Psoas muscle (tissue), 8 donors: ENCODE measurements around the gene ERP27. TPM values are rescaled to one million over a fixed set of nuclear protein-coding genes. Genes with fewer than 3 reads are reported as not detected.

Experiments
- ATAC-seq, 4 donors: fragments of 200-7000 bp; cut with Tn5 transposase; one replicate each; pipeline ENCODE4 v1.9.1; 2020; ENCODE audit warnings: moderate library complexity in 3 of 4, mild to moderate bottlenecking in 2 of 4
- DNase-seq, 2 donors: peaks; one replicate each; pipeline ENCODE4 v3.0.0-alpha.2; 2020
- H3K27ac ChIP-seq: fragments of 200-600 bp; one replicate; pipeline ENCODE4 v1.8.0; 2022
- H3K27me3 ChIP-seq, 3 donors: fragments of 200-600 bp in 1 of 3; one replicate each; pipeline versions ENCODE4 v1.6.1 to v1.8.0; 2013 to 2022; ENCODE audit warnings: low read length in 2 of 3, mild to moderate bottlenecking in 2 of 3, moderate library complexity in 1 of 3; ENCODE audit not compliant: insufficient read depth in 3 of 3
- H3K36me3 ChIP-seq, 2 donors: fragments of 200-600 bp in 1 of 2; one replicate each; pipeline versions ENCODE4 v1.6.1 to v1.8.0; 2013 to 2022; ENCODE audit warnings: low read depth in 1 of 2, mild to moderate bottlenecking in 1 of 2, moderate library complexity in 1 of 2; ENCODE audit not compliant: insufficient read depth in 1 of 2
- H3K4me1 ChIP-seq: fragments of 200-600 bp; one replicate; pipeline ENCODE4 v1.8.0; 2022
- H3K4me3 ChIP-seq: fragments of 200-600 bp; one replicate; pipeline ENCODE4 v1.8.0; 2022; ENCODE audit warnings: mild to moderate bottlenecking
- H3K9me3 ChIP-seq: fragments of 200-600 bp; one replicate; pipeline ENCODE4 v1.8.0; 2022
- CTCF ChIP-seq: fragments of 200-600 bp; IDR thresholded peaks from one replicate; pipeline ENCODE4 v1.8.0; 2022; ENCODE audit warnings: antibody characterized with exemption
- WGBS, 3 donors: extraction: QIAGEN DNeasy Blood & Tissue Kit; methylation state at CpG; one replicate each; pipeline versions ENCODE4 v1.1.6 to v1.1.7; 2013; 5-methylcytosine and 5-hydroxymethylcytosine counted together
- intact Hi-C, 2 donors: fragments of 100-400 bp; cut with DNase I; formaldehyde crosslinking; loops; one replicate each; pipeline versions ENCODE4 v1.11.0 to v1.14.2; 2022
- polyA plus RNA-seq, 3 donors: library from polyadenylated mRNA; stranded (reverse); fragments of 200-250 nt; gene quantifications; one replicate each; pipeline ENCODE4 v1.2.3, GENCODE V29; 2013
- total RNA-seq, 4 donors: library from RNA; stranded (reverse); fragmentation: NEBNext Ultra II Directional in 2 of 4; extraction: Animal tissue kit (Norgen Biotek cat#: 25700) in 2 of 4; gene quantifications; one replicate each; pipeline versions ENCODE4 v1.2.1 to v1.2.4, GENCODE V29; 2021 to 2023
- donor health status: healthy with polysubstance abuse.
- donor health status: DM: no; HTN: no; CAD: no; lungs with moderate emphysema.
- donor health status: Bipolar disorder and iron deficiency.
- donor health status: healthy.
- donor health status: DM: yes; HTN: yes; CAD: no.
- donor health status: DM: no; HTN: no; CAD: no.
- donor health status: DM: no; HTN: no; CAD: no.
- donor health status: DM: yes; HTN: yes; CAD: no.

The ERP27 gene
- total and polyA plus RNA-seq, 7 donors = 0.05 to 0.42 (median 0.13) TPM; not detected in 1

GRCh38 chr12:14896521-14897169 is 41.7 kb downstream of the ERP27 start:
- intact Hi-C loops = no loop called here
- peak overlapping the region; percentile 19 for H3K4me3 ChIP-seq
- WGBS, 3 donors = 16 to 26% (median 17%) methylated on average over 7 of the region's 7 CpGs
- ATAC-seq (peak in 2 of 4 donors; percentile 64 to 79), DNase-seq (no peak)
- peaks cover 19% of the 10 kb centered on the region for H3K4me1 ChIP-seq
- H3K27ac ChIP-seq = no peak overlapping the region
- no peaks in the 10 kb centered on the region for H3K36me3 ChIP-seq
- TF ChIP-seq CTCF = no peak
- no peaks in the 10 kb centered on the region for H3K9me3 ChIP-seq
- no peaks in the 10 kb centered on the region for H3K27me3 ChIP-seq

- no peaks in the 10 kb centered on the region for H3K9me3 ChIP-seq
- intact Hi-C loops = no loop called here
- H3K4me3 ChIP-seq = no peak overlapping the region
- TF ChIP-seq CTCF = no peak
- H3K27ac ChIP-seq = peak overlapping the region; percentile 57
- DNase-seq (no peak), ATAC-seq (peak in 3 of 4 donors; percentile 46 to 77 (median 69))
- H3K4me1 ChIP-seq = peaks cover 19% of the 10 kb centered on the region
- 30 to 55% (median 34%) methylated on average over 5 of the region's 5 CpGs for WGBS, 3 donors
- H3K36me3 ChIP-seq = no peaks in the 10 kb centered on the region
- H3K27me3 ChIP-seq = no peaks in the 10 kb centered on the region
These were observed 44.7 kb downstream of the ERP27 start for GRCh38 chr12:14893506-14894250.

- TF ChIP-seq CTCF = no peak
- Histone ChIP-seq H3K27me3 (no peaks in the 10 kb centered on the region), H3K4me3 (no peak overlapping the region), H3K36me3 (no peaks in the 10 kb centered on the region), H3K4me1 (peaks cover 19% of the 10 kb centered on the region), H3K27ac (peak overlapping the region; percentile 57), H3K9me3 (no peaks in the 10 kb centered on the region)
- intact Hi-C loops = no loop called here
- 31 to 49% (median 36%) methylated on average over 7 of the region's 7 CpGs for WGBS, 3 donors
- peak; percentile 42 to 81 (median 78) for ATAC-seq
- peak; percentile 40 to 67 for DNase-seq
These were observed 45.4 kb downstream of the ERP27 start for GRCh38 chr12:14892726-14893505.

GRCh38 chr12:14890701-14891100 is 47.6 kb downstream of the ERP27 start:
- TF ChIP-seq CTCF = no peak
- ATAC-seq = no peak
- Histone ChIP-seq H3K4me3 (no peak overlapping the region), H3K27me3 (no peaks in the 10 kb centered on the region), H3K27ac (no peak overlapping the region), H3K36me3 (no peaks in the 10 kb centered on the region), H3K9me3 (no peaks in the 10 kb centered on the region), H3K4me1 (peaks cover 5% of the 10 kb centered on the region)
- DNase-seq = no peak
- intact Hi-C loops = no loop called here
- 77 to 92% (median 78%) methylated on average over 5 of the region's 5 CpGs for WGBS, 3 donors
